ENCODE data around the gene DHX32.
A peak's percentile ranks its signal among the peaks of the same experiment; 100 is the strongest.
"Not testable (repeated sequence)": the region's sequence is repeated elsewhere in the genome, so short reads cannot be mapped to it uniquely, and the experiment has no call there.

DHX32 gene

GRCh38 chr10:125896088-125896934 lies 15.2 kb upstream of the DHX32 start, which contains the start of gene FANK1:
TSS of gene FANK1 (plus strand) at chr10:125896564. CDS start at chr10:125896643, 79 bp downstream.
- DNase-seq, result peak; percentile 28 to 90 (median 62)

GRCh38 chr10:125895130-125896087 lies 14.3 kb upstream of the DHX32 start:
- DNase-seq, result peak; percentile 12 to 52 (median 16)

DNA sequence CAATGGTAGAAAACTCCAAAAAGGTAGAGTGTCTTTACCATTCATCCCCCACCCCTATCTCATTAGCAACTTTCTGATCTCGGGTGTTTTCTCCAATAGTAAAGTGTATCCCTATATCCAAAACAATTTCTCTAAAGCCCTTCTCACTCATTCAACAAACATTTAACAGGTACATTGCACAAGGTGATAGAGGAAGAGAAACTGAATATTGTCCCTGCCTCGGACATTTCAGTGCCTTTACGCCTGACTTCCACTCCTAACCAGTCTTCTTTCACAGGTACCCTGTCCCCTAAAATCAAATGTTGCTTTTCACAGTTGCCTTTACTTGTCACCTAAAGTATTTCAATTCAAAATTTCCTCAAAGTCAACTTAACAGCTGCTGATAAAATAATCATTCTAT lies 13.1 kb upstream of the DHX32 start:
- DNase-seq, result not testable (repeated sequence)

- not testable (repeated sequence) for DNase-seq
Observed at GRCh38 chr10:125892402-125892801, 11.3 kb upstream of the DHX32 start.

DNA sequence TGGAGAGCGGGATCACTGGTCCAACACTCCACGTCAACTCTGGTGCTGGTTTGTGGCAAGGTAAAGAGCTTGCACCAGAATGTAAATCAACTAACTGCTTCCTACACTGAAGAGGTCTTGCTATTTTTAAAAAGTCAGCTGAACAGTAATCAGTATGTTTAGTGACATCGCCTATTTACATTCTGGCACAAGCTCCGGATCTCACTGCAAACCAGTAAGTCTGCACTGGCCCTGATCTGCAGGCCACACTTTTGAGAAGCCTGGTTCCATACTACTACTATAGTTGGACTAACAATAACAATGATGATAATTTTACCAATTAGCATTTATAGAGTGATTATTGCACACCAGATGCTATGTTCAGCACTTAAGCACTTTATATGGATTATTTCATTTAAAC lies 8.3 kb upstream of the DHX32 start:
- not testable (repeated sequence) for DNase-seq

- no peak for DNase-seq
Observed at GRCh38 chr10:125886914-125887512, 5.9 kb upstream of the DHX32 start.

DNA sequence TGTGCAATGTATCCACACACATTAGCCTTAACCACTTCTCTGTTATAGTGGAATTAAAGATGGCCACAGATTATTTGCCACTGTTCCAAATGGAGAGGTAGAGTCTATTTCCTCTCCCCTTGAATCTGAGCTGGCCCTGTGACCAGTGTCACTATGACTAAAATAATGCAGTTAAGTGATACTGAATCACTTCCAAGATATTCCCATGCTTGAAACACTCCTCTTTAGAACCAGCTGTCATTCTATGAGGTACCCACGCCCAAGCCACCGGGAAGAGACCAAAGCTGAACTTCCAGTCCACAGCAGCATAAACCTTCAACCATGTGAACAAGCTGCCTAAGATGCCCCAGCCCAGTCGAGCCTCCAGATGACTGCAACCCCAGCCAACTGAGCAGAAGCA lies 2.1 kb upstream of the DHX32 start:
- no peak for DNase-seq

DNA sequence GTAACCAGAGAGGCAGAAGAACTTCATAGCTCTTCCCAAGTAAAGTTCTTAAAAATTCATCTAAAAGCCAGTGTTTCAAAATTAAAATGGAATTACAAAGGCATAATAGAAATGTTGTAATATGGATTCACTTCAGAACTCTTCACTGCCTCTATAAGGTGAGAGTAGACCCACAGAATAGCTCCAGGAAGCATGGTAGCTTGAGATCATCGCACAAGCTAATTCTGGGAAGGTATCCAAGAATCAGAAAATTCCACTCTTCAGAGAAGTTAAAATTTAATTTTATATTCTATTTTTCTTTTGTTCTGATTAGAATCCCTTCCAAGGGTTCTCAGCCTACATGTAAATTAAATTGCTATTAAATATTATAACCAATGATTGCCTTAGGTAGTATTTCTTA lies 1.5 kb upstream of the DHX32 start:
- no peak for DNase-seq

DNA sequence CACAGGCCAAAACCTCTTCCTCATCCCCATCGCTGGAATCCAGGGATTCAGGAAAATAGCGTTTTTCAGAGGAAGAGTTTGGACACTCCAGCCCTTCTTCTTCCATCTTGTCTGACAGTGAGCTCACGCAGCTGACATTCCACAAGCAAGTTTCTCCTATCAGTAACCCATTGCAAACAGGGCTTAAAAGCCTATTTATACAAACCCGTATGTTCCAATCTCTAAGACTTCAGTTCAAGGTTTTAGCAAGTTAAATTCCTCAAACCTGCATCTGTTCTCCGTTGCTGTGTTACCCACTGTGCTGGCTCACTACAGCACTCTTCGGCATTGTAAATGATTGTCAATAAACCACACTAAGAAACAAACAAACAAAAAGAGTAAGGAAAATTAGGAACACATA lies 373 bp downstream of the DHX32 start:
- DNase-seq, result no peak

DNA sequence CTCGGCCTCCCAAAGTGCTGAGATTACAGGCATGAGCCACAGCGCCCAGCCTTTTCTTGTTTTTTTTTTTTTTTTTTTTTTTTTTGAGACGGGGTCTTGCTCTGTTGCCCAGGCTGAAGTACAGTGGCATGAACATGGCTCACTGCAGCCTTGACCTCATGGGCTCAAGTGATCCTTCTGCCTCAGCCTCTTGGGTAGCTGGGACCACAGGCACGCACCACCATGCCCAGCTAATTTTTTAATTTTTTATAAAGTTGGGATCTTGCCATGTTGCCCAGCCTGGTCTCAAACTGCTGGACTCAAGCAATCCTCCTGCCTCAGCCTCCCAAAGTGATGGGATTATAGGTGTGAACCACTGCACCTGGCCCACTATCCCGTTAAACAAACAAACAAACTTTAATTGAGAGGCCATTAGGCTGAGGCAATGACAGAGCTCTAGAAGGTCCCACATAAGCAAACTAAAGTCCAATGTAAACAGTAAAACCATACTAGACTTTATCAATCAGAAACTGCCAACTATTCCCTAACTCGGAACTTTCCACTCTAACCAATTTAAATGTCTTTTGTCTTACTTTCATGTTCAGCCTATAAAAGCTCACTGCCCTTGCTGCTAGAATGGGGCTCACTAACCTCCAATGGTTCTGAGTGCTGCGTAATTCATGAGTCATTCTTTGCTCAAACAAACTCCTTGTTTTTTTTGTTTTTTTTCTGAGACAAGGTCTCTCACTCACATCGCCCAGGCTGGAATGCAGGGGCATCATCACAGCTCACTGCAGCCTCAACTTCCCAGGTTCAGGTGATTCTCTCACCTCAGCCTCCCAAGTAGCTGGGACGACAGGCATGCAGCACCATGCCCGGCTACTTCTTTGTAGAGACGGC lies 1.9 kb downstream of the DHX32 start:
- DNase-seq, result no peak

GRCh38 chr10:125871338-125871737 lies 9.8 kb downstream of the DHX32 start:
- DNase-seq, result no peak

DNA sequence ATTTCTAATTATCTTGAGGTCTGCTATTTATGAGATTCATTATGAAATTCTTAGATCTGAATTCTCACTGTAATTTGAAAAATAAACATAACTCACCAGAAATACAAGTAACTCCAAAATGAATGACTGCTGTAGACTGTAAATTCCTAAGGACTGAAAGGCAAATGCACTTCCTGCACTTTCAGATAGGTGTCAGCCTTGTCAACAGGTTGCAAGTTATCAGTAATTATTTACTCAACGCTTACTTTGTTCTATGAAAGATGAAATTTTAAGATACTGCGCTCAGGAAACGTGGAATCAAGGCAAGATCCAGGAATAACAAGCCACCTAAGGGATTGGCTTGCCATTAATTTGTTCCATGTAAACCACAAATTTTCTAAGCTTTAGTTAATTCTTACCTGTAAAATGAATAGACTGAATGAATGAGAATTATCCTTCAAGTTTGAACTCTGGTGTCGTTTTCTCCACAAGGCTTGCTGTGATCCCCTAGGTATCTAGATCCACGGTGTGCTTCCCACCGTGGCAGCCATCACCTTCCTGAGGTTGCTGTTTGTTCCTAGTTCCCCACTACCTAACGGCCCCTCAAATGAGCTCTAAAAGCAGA lies 12.6 kb downstream of the DHX32 start:
- DNase-seq, result peak in 1 of 5 experiments; percentile 53

DNA sequence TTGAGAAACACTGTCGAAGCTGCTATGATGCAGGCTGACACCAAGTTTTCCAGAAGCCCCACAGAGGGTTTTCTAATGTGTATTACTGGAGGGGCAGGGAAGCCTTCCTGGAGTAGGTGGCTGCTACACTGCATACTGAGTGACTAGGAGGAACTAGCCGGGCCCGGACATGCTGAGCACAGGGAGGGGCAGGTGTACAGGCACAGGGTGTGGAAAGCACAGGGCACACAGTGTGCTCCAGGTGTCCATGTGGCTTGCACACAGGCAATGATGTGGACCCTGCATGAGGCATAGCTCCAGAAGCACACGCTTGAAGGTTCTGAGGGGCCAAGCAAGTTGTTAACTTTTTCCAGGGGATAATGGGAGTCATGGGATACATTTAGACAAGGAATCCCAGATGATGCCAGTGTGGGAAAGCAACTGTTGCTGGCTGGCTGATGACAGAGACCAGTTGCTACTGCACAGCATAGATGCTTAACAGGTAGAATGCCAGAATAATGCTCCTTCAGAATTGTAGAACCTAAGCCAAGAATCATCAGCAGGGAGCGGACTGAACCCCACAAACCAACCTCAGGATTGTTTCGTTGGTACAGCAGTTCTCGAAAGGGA lies 14.6 kb downstream of the DHX32 start:
- no peak for DNase-seq

- DNase-seq, result no peak
Observed at GRCh38 chr10:125865120-125865519, 16.0 kb downstream of the DHX32 start.

- no peak for DNase-seq
Observed at GRCh38 chr10:125859128-125859817, 21.8 kb downstream of the DHX32 start.

DNA sequence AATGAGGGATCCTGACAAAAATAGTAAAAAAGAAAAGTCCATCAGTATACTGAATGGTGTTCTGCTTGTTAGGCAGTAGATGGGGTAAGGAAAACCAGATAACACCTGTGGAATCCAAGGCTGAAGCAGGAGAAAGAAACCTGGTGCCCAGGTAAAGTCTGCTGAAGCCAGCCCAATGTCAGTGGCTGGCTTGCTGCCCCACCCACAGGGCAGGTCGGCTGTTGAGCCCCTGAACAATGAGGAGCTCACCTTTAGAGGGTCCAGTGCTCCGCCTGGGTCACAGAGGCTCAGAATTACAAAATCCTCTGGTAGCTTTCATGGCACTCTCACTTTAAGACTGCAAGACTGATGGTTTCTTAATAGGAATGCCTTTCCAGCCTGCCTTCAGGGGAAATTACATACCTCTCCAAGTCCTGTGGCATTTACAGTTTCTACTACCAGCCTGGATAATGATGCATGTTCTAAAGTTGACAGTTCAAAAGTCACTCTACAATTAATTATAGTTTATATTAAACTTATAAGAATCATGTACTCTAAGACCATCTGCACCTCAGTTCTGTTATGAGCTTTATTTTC lies 23.8 kb downstream of the DHX32 start:
- DNase-seq, result no peak

DNA sequence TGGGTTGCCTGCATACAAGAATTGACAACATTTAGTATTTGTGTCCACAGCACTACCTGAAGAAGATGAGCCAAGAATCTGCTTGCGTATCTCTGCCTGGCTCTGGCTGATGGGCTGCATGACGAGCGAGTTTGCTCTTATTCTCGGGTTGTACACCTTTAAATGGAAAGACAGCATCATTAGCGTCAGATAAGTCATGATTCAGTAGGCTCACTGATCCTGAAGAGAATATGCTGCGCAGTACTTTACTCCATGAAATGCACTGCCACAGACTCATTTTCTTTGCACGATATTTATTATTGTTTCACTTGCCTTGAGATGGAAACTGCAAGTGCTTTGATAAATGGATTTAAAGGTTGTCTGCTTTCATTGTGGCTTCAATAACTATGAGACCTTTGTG lies 28.6 kb downstream of the DHX32 start:
- DNase-seq, result no peak

DNA sequence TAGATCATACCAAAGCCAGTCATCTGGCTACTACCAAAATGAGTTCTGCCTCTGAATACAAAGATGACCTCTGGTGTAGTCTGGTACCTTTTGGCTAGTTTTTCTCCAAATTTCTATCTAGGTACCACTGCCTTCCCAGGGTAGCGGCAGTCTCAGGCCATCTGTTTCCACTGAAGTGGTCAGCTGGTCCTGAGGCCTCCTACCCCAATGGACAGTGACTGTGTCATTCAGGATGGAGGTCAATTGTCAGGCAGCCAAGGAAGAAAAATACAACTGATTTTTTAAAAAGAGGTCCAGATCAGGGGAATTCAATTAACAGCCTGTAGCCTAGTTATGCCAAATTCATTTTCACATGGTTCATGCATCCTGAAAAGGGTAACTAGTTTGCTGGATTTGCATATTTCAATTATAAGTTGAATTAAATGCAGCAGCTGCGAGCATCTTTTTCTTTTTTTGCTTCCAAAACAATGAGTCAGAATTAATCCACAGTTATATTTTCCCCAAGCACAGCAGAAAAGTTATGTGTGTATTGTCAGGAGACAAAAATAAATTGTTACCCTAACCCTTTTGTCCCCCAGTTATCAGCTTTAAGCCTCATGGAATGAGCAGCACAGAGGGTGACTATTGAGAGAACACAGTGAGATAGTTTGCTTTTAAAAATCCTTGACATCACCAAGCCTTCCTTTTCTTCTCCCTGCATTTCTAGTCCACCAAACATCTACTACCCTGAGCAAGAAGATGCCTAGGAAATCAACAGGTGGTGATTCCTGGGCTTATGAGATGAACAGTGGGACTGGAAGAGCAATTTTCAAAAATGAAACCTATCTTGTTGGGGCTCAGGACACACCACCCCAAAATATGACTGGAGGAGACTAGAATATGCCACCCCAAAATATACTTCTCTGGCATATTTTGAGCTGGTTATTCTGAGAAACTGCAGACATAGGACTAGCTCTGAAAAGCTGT lies 30.0 kb downstream of the DHX32 start:
- DNase-seq, result no peak

GRCh38 chr10:125849448-125849847 lies 31.6 kb downstream of the DHX32 start:
- no peak for DNase-seq
